ENCODE results near the gene SULT2B1. TPM values are rescaled to one million over a fixed set of nuclear protein-coding genes. Genes with fewer than 3 reads are reported as not detected.
A peak's percentile ranks its signal among the peaks of the same experiment; 100 is the strongest.

The SULT2B1 gene
- polyA plus RNA-seq, 1 donor from 2014 or later: not detected

DNA sequence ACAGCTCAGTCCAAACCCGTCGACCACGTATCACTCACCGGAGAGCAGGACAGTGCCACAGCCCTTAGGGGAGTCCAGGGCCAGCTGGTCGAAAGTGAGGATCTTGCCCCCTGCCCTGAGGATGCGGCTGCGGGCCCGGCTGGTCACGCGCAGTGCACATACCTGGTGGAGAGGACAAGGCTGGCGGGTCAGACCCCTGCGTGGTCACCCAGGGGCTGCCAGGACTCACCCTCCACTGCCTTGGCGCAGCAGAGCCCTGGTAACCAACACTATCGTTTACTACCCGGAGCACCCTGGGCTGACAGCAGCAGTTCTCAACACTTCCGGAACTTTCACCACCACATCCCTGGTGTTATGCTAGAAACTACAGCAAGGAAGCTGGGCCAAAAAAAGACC is 64.1 kb downstream of the SULT2B1 start:
- no peaks in the 10 kb centered on the region for H3K27me3 ChIP-seq (ENCODE audit: insufficient read depth, low read depth, low read length)
- H3K36me3 ChIP-seq (ENCODE audit: insufficient read depth, low read length): peaks cover 3% of the 10 kb centered on the region
- peak overlapping the region; percentile 88 for H3K4me3 ChIP-seq (ENCODE audit: low read length)
- no peaks in the 10 kb centered on the region for H3K9me2 ChIP-seq (ENCODE audit: insufficient read depth, low read length)
- TF ChIP-seq SMC3 (conservative IDR thresholded peaks at IDR 0.05; ENCODE audit: poor library complexity) (no peak), MXI1 (conservative IDR thresholded peaks at IDR 0.05; ENCODE audit: poor library complexity, severe bottlenecking) (no peak), RAD21 (conservative IDR thresholded peaks at IDR 0.05) (no peak), EP300 (conservative IDR thresholded peaks at IDR 0.05; ENCODE audit: poor library complexity, severe bottlenecking) (no peak), TAF1 (IDR thresholded peaks at IDR 0.05; ENCODE audit: low read depth) (no peak), POLR2AphosphoS5 (IDR thresholded peaks at IDR 0.05) (no peak), EZH2 (IDR thresholded peaks at IDR 0.05; ENCODE audit: borderline replicate concordance, insufficient read depth, low read length, poor library complexity, severe bottlenecking) (no peak)
- TF ChIP-seq, protein P1, sequence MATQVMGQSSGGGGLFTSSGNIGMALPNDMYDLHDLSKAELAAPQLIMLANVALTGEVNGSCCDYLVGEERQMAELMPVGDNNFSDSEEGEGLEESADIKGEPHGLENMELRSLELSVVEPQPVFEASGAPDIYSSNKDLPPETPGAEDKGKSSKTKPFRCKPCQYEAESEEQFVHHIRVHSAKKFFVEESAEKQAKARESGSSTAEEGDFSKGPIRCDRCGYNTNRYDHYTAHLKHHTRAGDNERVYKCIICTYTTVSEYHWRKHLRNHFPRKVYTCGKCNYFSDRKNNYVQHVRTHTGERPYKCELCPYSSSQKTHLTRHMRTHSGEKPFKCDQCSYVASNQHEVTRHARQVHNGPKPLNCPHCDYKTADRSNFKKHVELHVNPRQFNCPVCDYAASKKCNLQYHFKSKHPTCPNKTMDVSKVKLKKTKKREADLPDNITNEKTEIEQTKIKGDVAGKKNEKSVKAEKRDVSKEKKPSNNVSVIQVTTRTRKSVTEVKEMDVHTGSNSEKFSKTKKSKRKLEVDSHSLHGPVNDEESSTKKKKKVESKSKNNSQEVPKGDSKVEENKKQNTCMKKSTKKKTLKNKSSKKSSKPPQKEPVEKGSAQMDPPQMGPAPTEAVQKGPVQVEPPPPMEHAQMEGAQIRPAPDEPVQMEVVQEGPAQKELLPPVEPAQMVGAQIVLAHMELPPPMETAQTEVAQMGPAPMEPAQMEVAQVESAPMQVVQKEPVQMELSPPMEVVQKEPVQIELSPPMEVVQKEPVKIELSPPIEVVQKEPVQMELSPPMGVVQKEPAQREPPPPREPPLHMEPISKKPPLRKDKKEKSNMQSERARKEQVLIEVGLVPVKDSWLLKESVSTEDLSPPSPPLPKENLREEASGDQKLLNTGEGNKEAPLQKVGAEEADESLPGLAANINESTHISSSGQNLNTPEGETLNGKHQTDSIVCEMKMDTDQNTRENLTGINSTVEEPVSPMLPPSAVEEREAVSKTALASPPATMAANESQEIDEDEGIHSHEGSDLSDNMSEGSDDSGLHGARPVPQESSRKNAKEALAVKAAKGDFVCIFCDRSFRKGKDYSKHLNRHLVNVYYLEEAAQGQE (IDR thresholded peaks at IDR 0.05; ENCODE audit: borderline replicate concordance): no peak
- TF ChIP-seq, protein P2, sequence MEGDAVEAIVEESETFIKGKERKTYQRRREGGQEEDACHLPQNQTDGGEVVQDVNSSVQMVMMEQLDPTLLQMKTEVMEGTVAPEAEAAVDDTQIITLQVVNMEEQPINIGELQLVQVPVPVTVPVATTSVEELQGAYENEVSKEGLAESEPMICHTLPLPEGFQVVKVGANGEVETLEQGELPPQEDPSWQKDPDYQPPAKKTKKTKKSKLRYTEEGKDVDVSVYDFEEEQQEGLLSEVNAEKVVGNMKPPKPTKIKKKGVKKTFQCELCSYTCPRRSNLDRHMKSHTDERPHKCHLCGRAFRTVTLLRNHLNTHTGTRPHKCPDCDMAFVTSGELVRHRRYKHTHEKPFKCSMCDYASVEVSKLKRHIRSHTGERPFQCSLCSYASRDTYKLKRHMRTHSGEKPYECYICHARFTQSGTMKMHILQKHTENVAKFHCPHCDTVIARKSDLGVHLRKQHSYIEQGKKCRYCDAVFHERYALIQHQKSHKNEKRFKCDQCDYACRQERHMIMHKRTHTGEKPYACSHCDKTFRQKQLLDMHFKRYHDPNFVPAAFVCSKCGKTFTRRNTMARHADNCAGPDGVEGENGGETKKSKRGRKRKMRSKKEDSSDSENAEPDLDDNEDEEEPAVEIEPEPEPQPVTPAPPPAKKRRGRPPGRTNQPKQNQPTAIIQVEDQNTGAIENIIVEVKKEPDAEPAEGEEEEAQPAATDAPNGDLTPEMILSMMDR (IDR thresholded peaks at IDR 0.05; ENCODE audit: poor library complexity, severe bottlenecking): no peak
- no peaks in the 10 kb centered on the region for H3K9me3 ChIP-seq (ENCODE audit: low read length)
- no peak overlapping the region for H2AFZ ChIP-seq (ENCODE audit: low read depth, low read length)
- H3F3A ChIP-seq (ENCODE audit: insufficient read depth, low read length, poor library complexity, severe bottlenecking): no peaks in the 10 kb centered on the region
- H3K9ac ChIP-seq (ENCODE audit: low read length): peak overlapping the region; percentile 3
- H3K27ac ChIP-seq (ENCODE audit: low read length): no peak overlapping the region
- peaks cover 24% of the 10 kb centered on the region for H3K79me2 ChIP-seq (replicated peaks; ENCODE audit: insufficient read depth, low read length)
- no peak overlapping the region for H3K4me2 ChIP-seq (ENCODE audit: low read length)
- peaks cover 4% of the 10 kb centered on the region for H4K20me1 ChIP-seq (ENCODE audit: insufficient read depth)

DNA sequence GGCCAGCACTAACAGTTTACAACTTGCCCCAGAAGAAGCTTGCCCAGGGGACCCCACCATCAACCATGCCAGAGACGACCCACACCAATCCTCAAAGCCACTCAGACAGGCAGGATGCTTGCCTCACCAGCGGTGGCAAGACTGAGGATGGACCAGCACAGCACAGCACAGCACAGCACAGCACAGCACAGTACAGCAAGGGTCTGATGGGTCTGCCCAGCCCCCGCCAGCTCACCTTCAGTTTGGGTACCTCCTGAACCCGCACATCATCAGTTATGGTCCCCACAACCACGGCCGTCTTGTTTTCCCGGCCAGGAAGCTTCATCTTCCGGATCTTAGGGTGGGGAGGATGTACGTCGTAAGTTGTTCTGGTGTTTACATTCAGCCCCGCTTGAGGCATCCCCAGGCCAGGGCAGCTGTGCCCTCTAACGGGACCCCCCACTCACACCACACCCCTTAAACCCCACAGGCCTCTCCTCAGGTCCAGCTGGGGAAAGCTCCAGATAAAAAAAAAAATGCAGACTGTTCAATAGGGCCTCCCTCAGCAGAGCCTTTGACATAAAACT is 64.6 kb downstream of the SULT2B1 start:
- Histone ChIP-seq H3K9me3 (ENCODE audit: low read length) (no peaks in the 10 kb centered on the region), H3K27me3 (ENCODE audit: insufficient read depth, low read depth, low read length) (no peaks in the 10 kb centered on the region), H4K20me1 (ENCODE audit: insufficient read depth) (peaks cover 4% of the 10 kb centered on the region), H2AFZ (ENCODE audit: low read depth, low read length) (no peak overlapping the region), H3K27ac (ENCODE audit: low read length) (no peak overlapping the region), H3K36me3 (ENCODE audit: insufficient read depth, low read length) (peaks cover 3% of the 10 kb centered on the region), H3F3A (ENCODE audit: insufficient read depth, low read length, poor library complexity, severe bottlenecking) (no peaks in the 10 kb centered on the region), H3K79me2 (replicated peaks; ENCODE audit: insufficient read depth, low read length) (peaks cover 24% of the 10 kb centered on the region), H3K9ac (ENCODE audit: low read length) (peak overlapping the region; percentile 88), H3K9me2 (ENCODE audit: insufficient read depth, low read length) (no peaks in the 10 kb centered on the region), H3K4me3 (ENCODE audit: low read length) (peak overlapping the region; percentile 88), H3K4me2 (ENCODE audit: low read length) (no peak overlapping the region)
- TF ChIP-seq EZH2 (IDR thresholded peaks at IDR 0.05; ENCODE audit: borderline replicate concordance, insufficient read depth, low read length, poor library complexity, severe bottlenecking) (no peak), TAF1 (IDR thresholded peaks at IDR 0.05; ENCODE audit: low read depth) (no peak), POLR2AphosphoS5 (IDR thresholded peaks at IDR 0.05) (no peak), EP300 (conservative IDR thresholded peaks at IDR 0.05; ENCODE audit: poor library complexity, severe bottlenecking) (no peak), MXI1 (conservative IDR thresholded peaks at IDR 0.05; ENCODE audit: poor library complexity, severe bottlenecking) (no peak), RAD21 (conservative IDR thresholded peaks at IDR 0.05) (no peak), SMC3 (conservative IDR thresholded peaks at IDR 0.05; ENCODE audit: poor library complexity) (no peak)
- TF ChIP-seq, protein P1 (IDR thresholded peaks at IDR 0.05; ENCODE audit: borderline replicate concordance): no peak
- TF ChIP-seq, protein P2 (IDR thresholded peaks at IDR 0.05; ENCODE audit: poor library complexity, severe bottlenecking): no peak

All from neural cell (in vitro differentiated cells).